SK-N-SH (cell line): ENCODE measurements around the gene HOXC10. TPM values are rescaled to one million over a fixed set of nuclear protein-coding genes. Genes with fewer than 3 reads are reported as not detected.

Source experiments
- CTCF ChIA-PET: fragments of 300-600, 350-600 bp; formaldehyde crosslinking; extraction: SDS; loops from one replicate; lab custom pipeline; 2021; lab: Yijun Ruan, JAX
- POLR2A ChIA-PET: fragments of 350-600 bp; sonication (Branson Sonifier 250); formaldehyde crosslinking; extraction: SDS; loops from one replicate; lab custom pipeline; 2020; ENCODE audit warnings: antibody characterized with exemption, inconsistent platforms; lab: Yijun Ruan, JAX
- DNase-seq: peaks from one replicate; pipeline ENCODE4 v3.0.0; 2012
- H2AFZ ChIP-seq: fragments of 200-600 bp; sonication (generic); 2 replicates; pipeline ENCODE4 v1.8.1; 2016; ENCODE audit warnings: antibody characterized with exemption, mild to moderate bottlenecking, low read depth
- H3F3A ChIP-seq: fragments of 200-600 bp; sonication (generic); replicated peaks from 2 replicates; pipeline ENCODE3; 2016; ENCODE audit warnings: antibody characterized with exemption, mild to moderate bottlenecking; ENCODE audit not compliant: insufficient read depth
- H3K27ac ChIP-seq, 2 experiments: fragments of 200-500 bp in 1 of 2; fragments of 200-600 bp in 1 of 2; sonication (Bioruptor generic) in 1 of 2; sonication (generic), shearing (Covaris generic) in 1 of 2; 2 replicates each; pipeline versions ENCODE4 v1.5.1 to v1.6.1; 2014 to 2016; ENCODE audit warnings: low read depth in 2 of 2, inconsistent platforms in 1 of 2, low read length in 1 of 2, mild to moderate bottlenecking in 1 of 2, mixed read lengths in 1 of 2
- H3K27me3 ChIP-seq: fragments of 200-600 bp; sonication (generic), shearing (Covaris generic); 2 replicates; pipeline ENCODE4 v1.6.1; 2016; ENCODE audit warnings: mixed run types; ENCODE audit not compliant: insufficient read depth
- H3K36me3 ChIP-seq, 2 experiments: fragments of 200-500 bp in 1 of 2; fragments of 200-600 bp in 1 of 2; sonication (Bioruptor generic) in 1 of 2; sonication (generic) in 1 of 2; replicated peaks in 1 of 2; 2 replicates each; pipeline versions ENCODE3 to v1.5.1; 2014 to 2016; ENCODE audit warnings: low read length in 1 of 2, mild to moderate bottlenecking in 1 of 2; ENCODE audit not compliant: insufficient read depth in 2 of 2, control insufficient read depth in 1 of 2
- H3K4me1 ChIP-seq, 2 experiments: fragments of 200-500 bp in 1 of 2; fragments of 200-600 bp in 1 of 2; sonication (Bioruptor generic) in 1 of 2; sonication (generic), shearing (Covaris generic) in 1 of 2; 2 replicates each; pipeline versions ENCODE4 v1.5.1 to v1.6.1; 2014 to 2016; ENCODE audit warnings: low read depth in 1 of 2, low read length in 1 of 2, mixed run types in 1 of 2; ENCODE audit not compliant: insufficient read depth in 2 of 2, control insufficient read depth in 1 of 2
- H3K4me2 ChIP-seq: fragments of 200-600 bp; sonication (generic), shearing (Covaris generic); 2 replicates; pipeline ENCODE4 v1.6.1; 2017; ENCODE audit warnings: mixed run types
- H3K4me3 ChIP-seq, 2 experiments: fragments of 200-500 bp in 1 of 2; fragments of 200-600 bp in 1 of 2; sonication (Bioruptor generic) in 1 of 2; sonication (generic), shearing (Covaris generic) in 1 of 2; 2 replicates each; pipeline versions ENCODE4 v1.5.1 to v1.8.1; 2014 to 2016; ENCODE audit warnings: low read depth in 2 of 2, inconsistent platforms in 1 of 2, low read length in 1 of 2, mild to moderate bottlenecking in 1 of 2, mixed read lengths in 1 of 2, moderate library complexity in 1 of 2
- H3K79me2 ChIP-seq: fragments of 200-600 bp; sonication (generic); 2 replicates; pipeline ENCODE4 v1.8.1; 2017; ENCODE audit warnings: mild to moderate bottlenecking; ENCODE audit not compliant: insufficient read depth
- H3K9ac ChIP-seq: fragments of 200-600 bp; sonication (generic); 2 replicates; pipeline ENCODE4 v1.6.1; 2017; ENCODE audit warnings: mixed run types
- H3K9me2 ChIP-seq: fragments of 200-600 bp; sonication (generic); 2 replicates; pipeline ENCODE4 v1.6.1; 2017; ENCODE audit warnings: mixed run types
- H3K9me3 ChIP-seq: fragments of 200-600 bp; sonication (generic); 2 replicates; pipeline ENCODE4 v1.6.1; 2017; ENCODE audit warnings: mixed run types, mild to moderate bottlenecking, moderate library complexity
- H4K20me1 ChIP-seq: fragments of 200-600 bp; sonication (generic); 2 replicates; pipeline ENCODE4 v1.6.1; 2017; ENCODE audit warnings: mild to moderate bottlenecking, mixed run types; ENCODE audit not compliant: insufficient read depth
- EP300 ChIP-seq, 2 experiments: IDR thresholded peaks; 2 replicates each; pipeline versions ENCODE4 v1.4.0 to v1.6.1; 2012; ENCODE audit warnings: borderline replicate concordance in 1 of 2, low read depth in 1 of 2, low read length in 1 of 2
- EZH2phosphoT487 ChIP-seq: fragments of 200-600 bp; sonication (generic); IDR thresholded peaks from 2 replicates; pipeline ENCODE4 v1.6.1; 2017; ENCODE audit warnings: low read depth, mixed run types, mild to moderate bottlenecking, antibody characterized with exemption, moderate library complexity, borderline replicate concordance
- FOXJ3 ChIP-seq: sonication (generic); formaldehyde crosslinking; IDR thresholded peaks from 2 replicates; pipeline ENCODE4 v1.5.1; 2020; ENCODE audit warnings: mild to moderate bottlenecking, missing genetic modification reagents
- FOXM1 ChIP-seq: IDR thresholded peaks from 2 replicates; pipeline ENCODE4 v1.4.0; 2012; ENCODE audit warnings: low read depth, mild to moderate bottlenecking
- IRF3 ChIP-seq: fragments of 150-350 bp; IDR thresholded peaks from 2 replicates; pipeline ENCODE4 v1.6.1; 2016; ENCODE audit warnings: mild to moderate bottlenecking, low read depth, low read length
- NFIC ChIP-seq: IDR thresholded peaks from 2 replicates; pipeline ENCODE4 v1.4.0; 2012; ENCODE audit warnings: borderline replicate concordance
- USF1 ChIP-seq: IDR thresholded peaks from 2 replicates; pipeline ENCODE4 v1.4.0; 2012; ENCODE audit warnings: low read depth, borderline replicate concordance
- YY1 ChIP-seq: IDR thresholded peaks from 2 replicates; pipeline ENCODE4 v1.4.0; 2012; ENCODE audit warnings: low read depth, mild to moderate bottlenecking
- WGBS: methylation state at CpG from one replicate; pipeline ENCODE4 v1.1.6; 2017; ENCODE audit warnings: low lambda C conversion rate; 5-methylcytosine and 5-hydroxymethylcytosine counted together
- polyA plus RNA-seq, 3 experiments: library from polyadenylated mRNA; depleted of rRNA; stranded (reverse); fragments of >200 nt; gene quantifications; 2 replicates each; pipeline ENCODE4 v1.2.3, GENCODE V29; 2012
- TF ChIP-seq, protein P1 (sequence below): IDR thresholded peaks from 2 replicates; pipeline ENCODE4 v1.4.0; 2012; ENCODE audit warnings: low read depth, borderline replicate concordance

Gene HOXC10
- polyA plus RNA-seq, 1 of the 3 experiments (the other 2 are of a cell fraction), result 0.03 TPM

DNA sequence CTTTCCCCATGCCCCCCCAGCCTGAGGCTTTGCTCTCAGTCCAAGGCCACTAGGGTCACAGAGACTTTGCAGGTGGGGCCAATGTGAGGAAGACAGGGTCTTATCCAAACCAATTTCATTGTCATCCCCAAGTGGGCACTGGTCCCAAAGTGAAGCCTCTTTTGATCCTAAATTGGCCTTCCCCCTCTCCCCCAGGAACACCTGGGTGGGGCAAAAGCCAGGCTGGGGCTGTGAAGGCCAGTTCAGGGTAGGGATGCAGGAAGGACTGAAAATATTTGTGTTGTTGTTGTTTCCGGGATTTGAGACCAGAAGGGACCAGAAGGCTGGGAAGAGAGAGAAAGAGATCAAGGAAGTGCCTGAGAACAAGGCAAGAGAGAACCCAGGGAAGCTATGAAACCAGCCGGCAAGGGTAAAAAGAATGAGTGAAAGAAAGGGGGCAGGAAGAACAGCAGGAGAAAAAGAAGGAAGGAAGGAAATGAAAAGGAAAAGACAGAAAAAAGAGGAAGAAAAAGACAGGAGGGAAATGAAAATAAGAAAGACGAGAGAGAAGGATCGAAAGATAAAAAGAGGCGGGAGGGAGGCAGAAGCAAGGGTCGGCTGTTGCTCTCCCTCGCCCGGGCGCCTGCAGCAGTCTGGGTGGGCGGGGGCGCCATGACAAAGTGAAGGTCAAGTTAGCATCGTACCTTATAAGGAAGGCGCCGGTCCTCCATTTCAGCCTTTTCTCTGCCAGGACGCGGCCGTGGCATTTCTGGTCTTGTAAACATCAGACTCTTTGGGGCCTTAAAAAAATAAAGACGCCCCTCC is 19.5 kb upstream of the HOXC10 start:
- H2AFZ ChIP-seq, result no peak overlapping the region
- no peaks in the 10 kb centered on the region; a peak in 1 of 4 replicates for H3K4me1 ChIP-seq
- no peak overlapping the region for H3K9ac ChIP-seq
- no peak overlapping the region for H3K27ac ChIP-seq
- peaks cover 100% of the 10 kb centered on the region for H3K27me3 ChIP-seq
- H3K9me2 ChIP-seq, result no peaks in the 10 kb centered on the region
- H4K20me1 ChIP-seq, result peaks cover 12% of the 10 kb centered on the region; the same call in 1 of the 2 replicates
- CTCF ChIA-PET, result interaction anchor here (0.8 to 12.7 kb wide), 4 partner anchors 11 to 263 kb away, joined by 3 to 134 read pairs (median 5); partner anchors contain the start of gene HOXC10
- no peaks in the 10 kb centered on the region for H3K79me2 ChIP-seq
- 20% methylated on average over 18 of the region's 18 CpGs for WGBS
- no peaks in the 10 kb centered on the region for H3F3A ChIP-seq
- no peaks in the 10 kb centered on the region for H3K9me3 ChIP-seq
- no peak overlapping the region for H3K4me2 ChIP-seq
- no peaks in the 10 kb centered on the region for H3K36me3 ChIP-seq
- DNase-seq, result no peak
- H3K4me3 ChIP-seq, result no peak overlapping the region
- 0 out of 2 replicates have a peak, but pooled peaks have one; percentile 69 for TF ChIP-seq EZH2phosphoT487
- TF ChIP-seq USF1, result no peak
- TF ChIP-seq, protein P1, sequence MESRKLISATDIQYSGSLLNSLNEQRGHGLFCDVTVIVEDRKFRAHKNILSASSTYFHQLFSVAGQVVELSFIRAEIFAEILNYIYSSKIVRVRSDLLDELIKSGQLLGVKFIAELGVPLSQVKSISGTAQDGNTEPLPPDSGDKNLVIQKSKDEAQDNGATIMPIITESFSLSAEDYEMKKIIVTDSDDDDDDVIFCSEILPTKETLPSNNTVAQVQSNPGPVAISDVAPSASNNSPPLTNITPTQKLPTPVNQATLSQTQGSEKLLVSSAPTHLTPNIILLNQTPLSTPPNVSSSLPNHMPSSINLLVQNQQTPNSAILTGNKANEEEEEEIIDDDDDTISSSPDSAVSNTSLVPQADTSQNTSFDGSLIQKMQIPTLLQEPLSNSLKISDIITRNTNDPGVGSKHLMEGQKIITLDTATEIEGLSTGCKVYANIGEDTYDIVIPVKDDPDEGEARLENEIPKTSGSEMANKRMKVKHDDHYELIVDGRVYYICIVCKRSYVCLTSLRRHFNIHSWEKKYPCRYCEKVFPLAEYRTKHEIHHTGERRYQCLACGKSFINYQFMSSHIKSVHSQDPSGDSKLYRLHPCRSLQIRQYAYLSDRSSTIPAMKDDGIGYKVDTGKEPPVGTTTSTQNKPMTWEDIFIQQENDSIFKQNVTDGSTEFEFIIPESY, result no peak
- POLR2A ChIA-PET, result no interaction called here

GRCh38 chr12:53966085-53966384 is 18.9 kb upstream of the HOXC10 start:
- Histone ChIP-seq H3K9ac (no peak overlapping the region), H3K79me2 (no peaks in the 10 kb centered on the region), H3K27ac (no peak overlapping the region), H3F3A (no peaks in the 10 kb centered on the region), H3K9me3 (no peaks in the 10 kb centered on the region), H3K27me3 (peaks cover 100% of the 10 kb centered on the region), H3K4me3 (no peak overlapping the region), H3K9me2 (no peaks in the 10 kb centered on the region), H3K36me3 (no peaks in the 10 kb centered on the region), H2AFZ (no peak overlapping the region), H4K20me1 (peaks cover 12% of the 10 kb centered on the region; the same call in 1 of the 2 replicates), H3K4me1 (no peaks in the 10 kb centered on the region; a peak in 1 of 4 replicates), H3K4me2 (peak overlapping the region; percentile 47; the same call in 1 of the 2 replicates)
- 14% methylated on average over 15 of the region's 15 CpGs for WGBS
- TF ChIP-seq IRF3 (no peak), FOXM1 (no peak), EP300 (IDR thresholded peaks at IDR 0.05; ENCODE audit: borderline replicate concordance in 1 of 2, low read depth in 1 of 2, low read length in 1 of 2) (no peak), FOXJ3 (no peak), YY1 (no peak), NFIC (no peak)
- CTCF ChIA-PET, result interaction anchor here (0.7 to 12.7 kb wide), 6 partner anchors 10 to 434 kb away, joined by 3 to 134 read pairs (median 4); partner anchors contain the start of gene HOXC10
- POLR2A ChIA-PET, result no interaction called here
- no peak for DNase-seq
